HepG2 (cell line): ENCODE data around the gene KDM2B. TPM values are rescaled to one million over a fixed set of nuclear protein-coding genes. Genes with fewer than 3 reads are reported as not detected.

ENCODE experiments used
- ATAC-seq: fragments of 200-7000 bp; cut with Tn5 transposase; 3 replicates; pipeline ENCODE4 v1.9.1; 2020; ENCODE audit warnings: mild to moderate bottlenecking, moderate library complexity
- BruUV-seq: library from RNA; stranded (reverse); fragments of 400-500 nt; replicated peaks from 2 replicates; lab custom pipeline; 2021; lab: Mats Ljungman, UMichigan
- CTCF ChIA-PET: fragments of 300-600 bp; formaldehyde crosslinking; extraction: SDS; loops from one replicate; lab custom pipeline; 2021; ENCODE audit warnings: low total read pairs, inconsistent platforms, low intra/inter-chr PET ratio; lab: Yijun Ruan, JAX
- POLR2A ChIA-PET: fragments of 350-600 bp; sonication (Branson Sonifier 250); formaldehyde crosslinking; loops from one replicate; lab custom pipeline; 2020; ENCODE audit warnings: antibody characterized with exemption, inconsistent platforms; lab: Yijun Ruan, JAX
- DNase-seq: peaks from one replicate; pipeline ENCODE4 v3.0.0-alpha.2; 2015; ENCODE audit warnings: low spot score
- FAIRE-seq: peaks from 3 replicates; lab custom pipeline; 2011; peaks lifted over from hg19 to GRCh38; lab: Jason Lieb, UNC
- H2AFZ ChIP-seq: one replicate; pipeline ENCODE4 v1.6.1; 2011; ENCODE audit warnings: low read length, inconsistent platforms
- H3K27ac ChIP-seq: fragments of 300-600 bp; 3 replicates; pipeline ENCODE4 v1.8.0; 2011; ENCODE audit warnings: mixed run types, mild to moderate bottlenecking, mixed read lengths, low read length, inconsistent platforms; ENCODE audit not compliant: insufficient read depth; ENCODE audit errors: extremely low read length
- H3K27me3 ChIP-seq, 2 experiments: fragments of 200-600 bp in 1 of 2; 2 replicates in 1 of 2; 3 replicates in 1 of 2; pipeline versions ENCODE4 v1.6.0 to v1.8.0; 2011; ENCODE audit warnings: low read length in 2 of 2, mild to moderate bottlenecking in 2 of 2, moderate library complexity in 2 of 2, inconsistent platforms in 1 of 2; ENCODE audit not compliant: insufficient read depth in 2 of 2, control insufficient read depth in 1 of 2
- H3K36me3 ChIP-seq, 2 experiments: fragments of 200-600 bp in 1 of 2; replicated peaks in 1 of 2; 2 replicates in 1 of 2; 3 replicates in 1 of 2; pipeline versions ENCODE4 v1.5.1 to v1.8.0; 2011; ENCODE audit warnings: low read length in 2 of 2, inconsistent platforms in 1 of 2; ENCODE audit not compliant: insufficient read depth in 2 of 2, control insufficient read depth in 1 of 2
- H3K4me1 ChIP-seq: 2 replicates; pipeline ENCODE4 v1.5.1; 2012; ENCODE audit warnings: low read length, inconsistent platforms; ENCODE audit not compliant: insufficient read depth
- H3K4me2 ChIP-seq: 2 replicates; pipeline ENCODE4 v1.6.0; 2011; ENCODE audit warnings: low read depth, low read length, inconsistent platforms
- H3K4me3 ChIP-seq, 3 experiments: fragments of 200-600 bp in 1 of 3; sonication (generic), shearing (Covaris generic) in 1 of 3; replicated peaks in 1 of 3; 2 replicates each; pipeline ENCODE4 v1.5.1; 2011 to 2016; ENCODE audit warnings: low read length in 3 of 3, inconsistent platforms in 2 of 3, low read depth in 2 of 3, mild to moderate bottlenecking in 2 of 3, control low read depth in 1 of 3, mixed read lengths in 1 of 3; ENCODE audit not compliant: insufficient read depth in 1 of 3
- H3K79me2 ChIP-seq: one replicate; pipeline ENCODE4 v1.6.1; 2011; ENCODE audit warnings: low read length, inconsistent platforms; ENCODE audit not compliant: insufficient read depth
- H3K9ac ChIP-seq: 2 replicates; pipeline ENCODE4 v1.6.0; 2011; ENCODE audit warnings: mild to moderate bottlenecking, low read depth, low read length, inconsistent platforms; ENCODE audit not compliant: insufficient read depth
- H3K9me3 ChIP-seq: 2 replicates; pipeline ENCODE4 v1.5.1; 2012; ENCODE audit warnings: mild to moderate bottlenecking, low read length
- H4K20me1 ChIP-seq: 2 replicates; pipeline ENCODE4 v1.6.0; 2011; ENCODE audit warnings: inconsistent platforms, mild to moderate bottlenecking, low read length, moderate library complexity; ENCODE audit not compliant: insufficient read depth
- ATF7-NPFF ChIP-seq: sonication (generic); formaldehyde crosslinking; IDR thresholded peaks from 2 replicates; pipeline ENCODE4 v1.8.1; 2023; ENCODE audit warnings: mild to moderate bottlenecking, low read depth, missing genetic modification reagents, moderate library complexity
- CEBPG ChIP-seq: IDR thresholded peaks from 2 replicates; pipeline ENCODE4 v1.6.1; 2016
- ELF1 ChIP-seq: sonication (generic); formaldehyde crosslinking; IDR thresholded peaks from 2 replicates; pipeline ENCODE4 v1.4.0; 2020; ENCODE audit warnings: missing genetic modification reagents
- HNF4A ChIP-seq: sonication (generic); formaldehyde crosslinking; IDR thresholded peaks from 2 replicates; pipeline ENCODE4 v1.4.0; 2020; ENCODE audit warnings: missing genetic modification reagents
- ZNF274 ChIP-seq: sonication (generic); formaldehyde crosslinking; IDR thresholded peaks from 2 replicates; pipeline ENCODE4 v1.5.1; 2020; ENCODE audit warnings: mild to moderate bottlenecking, missing genetic modification reagents
- ZNF503 ChIP-seq: sonication (generic); formaldehyde crosslinking; IDR thresholded peaks from 2 replicates; pipeline ENCODE4 v1.4.0; 2020; ENCODE audit warnings: missing genetic modification reagents
- WGBS: methylation state at CpG from one replicate; pipeline ENCODE4 v1.1.6; 2017; ENCODE audit warnings: low lambda C conversion rate; 5-methylcytosine and 5-hydroxymethylcytosine counted together
- in situ Hi-C: cut with HindIII; loops from 2 replicates; pipeline ENCODE4 v1.10.0; 2017; ENCODE audit warnings: low pct_unique_long_range_greater_than_20kb; ENCODE audit not compliant: extremely low pct_ligation_motif_present
- intact Hi-C: fragments of 100-400 bp; cut with micrococcal nuclease; formaldehyde crosslinking; loops from one replicate; pipeline ENCODE4 v1.10.0; 2022; ENCODE audit not compliant: unreplicated experiment
- polyA plus RNA-seq, 8 experiments: library from polyadenylated mRNA; depleted of rRNA in 3 of 8; stranded (reverse) in 7 of 8; unstranded in 1 of 8; fragments of >200 nt; fragmentation: Illumina TruSeq in 4 of 8; extraction: Trizol in 4 of 8; gene quantifications; 2 replicates each; pipeline versions ENCODE4 v1.2.1 to v1.2.3, GENCODE V29; 2011 to 2016; ENCODE audit warnings: low read depth in 4 of 8, missing spikeins in 1 of 8, mixed read lengths in 1 of 8; ENCODE audit not compliant: insufficient read depth in 1 of 8
- total RNA-seq, 5 experiments: library from RNA; depleted of rRNA; stranded (reverse); fragments of >200 nt; fragmentation: Illumina TruSeq; extraction: Trizol; gene quantifications; 2 replicates each; pipeline ENCODE4 v1.2.3, GENCODE V29; 2016; ENCODE audit warnings: low read depth in 1 of 5

Gene KDM2B
- total and polyA plus RNA-seq, 2 of the 13 experiments (the other 11 are each of a cell fraction or from before 2014, with no cell fraction given): 17.5 to 26.1 TPM

- Histone ChIP-seq H3K4me1 (peaks cover 12% of the 10 kb centered on the region), H4K20me1 (no peaks in the 10 kb centered on the region), H2AFZ (no peak overlapping the region), H3K79me2 (no peaks in the 10 kb centered on the region), H3K4me3 (no peak overlapping the region), H3K9me3 (no peaks in the 10 kb centered on the region), H3K4me2 (no peak overlapping the region), H3K9ac (no peak overlapping the region), H3K27me3 (no peaks in the 10 kb centered on the region), H3K27ac (no peak overlapping the region), H3K36me3 (no peaks in the 10 kb centered on the region)
- ChIA-PET POLR2A (no interaction called here), CTCF (no interaction called here)
- DNase-seq (no peak), ATAC-seq (no peak), FAIRE-seq (no peak)
- in situ Hi-C loops (no loop called here), intact Hi-C loops (no loop called here)
- 92% methylated on average over 6 of the region's 16 CpGs for WGBS
- no TSS peak for BruUV-seq
- no peak for TF ChIP-seq ELF1
- no peak for TF ChIP-seq HNF4A
- no peak for TF ChIP-seq ZNF274 (CRISPR knock-in tag)
- no peak for TF ChIP-seq ATF7-NPFF (CRISPR knock-in tag)
Measured at GRCh38 chr12:121561009-121561395, 19.8 kb downstream of the KDM2B start.

DNA sequence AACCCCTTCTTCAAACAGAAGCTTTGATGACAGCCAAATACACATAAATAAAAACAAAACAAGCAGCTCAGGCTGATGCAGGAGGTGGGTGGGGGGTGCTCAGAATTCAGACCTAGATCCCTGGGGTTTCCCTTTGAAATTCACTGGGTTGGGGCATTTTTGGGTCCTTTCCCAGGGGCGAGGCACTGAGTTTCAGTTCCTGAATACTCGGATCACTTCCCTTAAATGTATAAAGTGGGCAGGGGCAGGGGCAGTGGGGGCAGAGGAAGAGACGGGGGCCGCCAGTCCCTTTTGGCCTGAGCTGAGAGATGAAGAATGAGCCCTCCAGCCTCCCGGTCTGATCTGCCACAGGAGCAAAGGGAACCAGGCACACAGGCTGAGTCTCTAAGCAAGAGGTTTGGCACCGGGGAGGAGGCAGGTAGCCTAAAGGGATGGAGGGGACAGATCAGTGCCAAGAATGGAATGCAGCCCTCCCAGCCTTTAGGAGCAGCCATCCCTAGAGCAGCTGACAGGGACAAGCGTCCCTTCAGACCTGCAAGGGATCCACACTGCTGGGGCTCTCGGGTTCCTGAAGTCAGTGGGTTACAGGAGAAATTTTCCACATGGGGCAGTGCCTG lies 20.3 kb downstream of the KDM2B start:
- WGBS: 91% methylated on average over 6 of the region's 8 CpGs
- Histone ChIP-seq H3K4me2 (no peak overlapping the region), H3K9me3 (no peaks in the 10 kb centered on the region), H3K27ac (no peak overlapping the region), H3K36me3 (no peaks in the 10 kb centered on the region), H3K9ac (no peak overlapping the region), H4K20me1 (no peaks in the 10 kb centered on the region)
- BruUV-seq: no TSS peak
- intact Hi-C loops: no loop called here
- ATAC-seq: no peak
- ChIA-PET CTCF (no interaction called here), POLR2A (no interaction called here)
- DNase-seq: no peak
- TF ChIP-seq CEBPG (CRISPR knock-in tag) (no peak), ZNF503 (CRISPR knock-in tag) (no peak)
- TF ChIP-seq, all 625 proteins: peak for 0
- H2AFZ ChIP-seq: no peak overlapping the region
- FAIRE-seq: no peak
- H3K79me2 ChIP-seq: no peaks in the 10 kb centered on the region
- in situ Hi-C loops: no loop called here
- H3K4me3 ChIP-seq: no peak overlapping the region
- H3K4me1 ChIP-seq: peaks cover 12% of the 10 kb centered on the region
- no peaks in the 10 kb centered on the region for H3K27me3 ChIP-seq
